ENCODE measurements around the gene CCDC122. TPM values are rescaled to one million over a fixed set of nuclear protein-coding genes. Genes with fewer than 3 reads are reported as not detected.

CCDC122 gene
- total and polyA plus RNA-seq, 4 donors: 1.2 to 2.3 (median 1.7) TPM

- H3K27ac ChIP-seq (ENCODE audit: low read depth in 1 of 2, low read length in 2 of 2): no peak overlapping the region
- TF ChIP-seq MAX (IDR thresholded peaks at IDR 0.05): no peak
- TF ChIP-seq ZBTB33 (IDR thresholded peaks at IDR 0.05): no peak
- TF ChIP-seq YY1 (IDR thresholded peaks at IDR 0.05): no peak
- no peak for TF ChIP-seq GABPA (IDR thresholded peaks at IDR 0.05 in 1 of 2, conservative IDR thresholded peaks at IDR 0.05 in 1 of 2)
- no peak for TF ChIP-seq HNF4G (IDR thresholded peaks at IDR 0.05)
- TF ChIP-seq FOXA2 (IDR thresholded peaks at IDR 0.05): no peak
- no peak for TF ChIP-seq SP1 (IDR thresholded peaks at IDR 0.05)
- no peak for TF ChIP-seq RAD21 (IDR thresholded peaks at IDR 0.05)
- TF ChIP-seq CTCF (IDR thresholded peaks at IDR 0.05; ENCODE audit: low read depth, low read length, missing input control): no peak
- no peak for TF ChIP-seq FOXA1 (IDR thresholded peaks at IDR 0.05)
- no peak for TF ChIP-seq ATF3 (IDR thresholded peaks at IDR 0.05)
- TF ChIP-seq TAF1 (conservative IDR thresholded peaks at IDR 0.05): no peak
- TF ChIP-seq HNF4A (conservative IDR thresholded peaks at IDR 0.05): no peak
- TF ChIP-seq RXRA (IDR thresholded peaks at IDR 0.05): no peak
- TF ChIP-seq NR2F2 (IDR thresholded peaks at IDR 0.05): no peak
- TF ChIP-seq REST (IDR thresholded peaks at IDR 0.05): no peak
- TF ChIP-seq EGR1 (IDR thresholded peaks at IDR 0.05; ENCODE audit: low read depth in 2 of 2): no peak
- no peak for TF ChIP-seq JUND (IDR thresholded peaks at IDR 0.05)
- no peak overlapping the region for H3K9ac ChIP-seq (ENCODE audit: low read depth in 1 of 2, low read length in 2 of 2)
- no peak overlapping the region for H3K4me3 ChIP-seq (ENCODE audit: low read depth in 1 of 3, low read length in 3 of 3)
- H3K9me3 ChIP-seq (ENCODE audit: control insufficient read depth in 4 of 4, low read length in 3 of 4): no peaks in the 10 kb centered on the region
- no peak for DNase-seq (ENCODE audit: low spot score)
- no peaks in the 10 kb centered on the region for H3K27me3 ChIP-seq (ENCODE audit: control insufficient read depth in 4 of 4, insufficient read depth in 4 of 4, low read length in 3 of 4)
- 96% methylated on average over 1 of the region's 1 CpG for WGBS
- H3K36me3 ChIP-seq (ENCODE audit: control insufficient read depth in 4 of 4, insufficient read depth in 3 of 4, low read depth in 1 of 4, low read length in 3 of 4): peaks cover 3 to 11% (median 3%) of the 10 kb centered on the region in 4 donors
- H3K4me1 ChIP-seq (ENCODE audit: control insufficient read depth in 4 of 4, insufficient read depth in 4 of 4, low read length in 3 of 4): no peaks in the 10 kb centered on the region
Measured at GRCh38 chr13:43872181-43872580, 7.4 kb downstream of the CCDC122 start.

Measured in liver (tissue), 9 donors.